Prostate gland (tissue), 2 donors: ENCODE data around the gene MPHOSPH9. TPM values are rescaled to one million over a fixed set of nuclear protein-coding genes. Genes with fewer than 3 reads are reported as not detected.

ENCODE experiments used
- DNase-seq: peaks from one replicate; pipeline ENCODE4 v3.0.0-alpha.2; 2019; ENCODE audit warnings: low spot score
- H3K27ac ChIP-seq, 2 donors: fragments of 200-600 bp; sonication (generic); 2 replicates each; pipeline ENCODE4 v1.5.1; 2017 to 2019
- H3K27me3 ChIP-seq: fragments of 200-600 bp; sonication (generic); replicated peaks from 2 replicates; pipeline ENCODE4 v1.5.1; 2019; ENCODE audit not compliant: insufficient read depth
- H3K36me3 ChIP-seq, 2 donors: fragments of 200-600 bp; sonication (generic); 1 replicate in 1 of 2; 2 replicates in 1 of 2; pipeline versions ENCODE4 v1.5.1 to v1.8.1; 2017 to 2019
- H3K4me1 ChIP-seq: fragments of 200-600 bp; sonication (generic); replicated peaks from 2 replicates; pipeline ENCODE4 v1.5.1; 2019
- H3K4me3 ChIP-seq, 2 donors: fragments of 200-600 bp; sonication (generic); 2 replicates each; pipeline ENCODE4 v1.5.1; 2017 to 2019
- H3K9me3 ChIP-seq: fragments of 200-600 bp; sonication (generic); 2 replicates; pipeline ENCODE4 v1.5.1; 2017
- CTCF ChIP-seq, 4 experiments: fragments of 200-600 bp in 2 of 4; fragments of 450-650 bp in 2 of 4; sonication (generic) in 2 of 4; IDR thresholded peaks; 1 replicate in 3 of 4; 2 replicates in 1 of 4; pipeline ENCODE4 v1.5.1; 2016 to 2019; ENCODE audit warnings: antibody characterized with exemption in 4 of 4, mild to moderate bottlenecking in 2 of 4, moderate library complexity in 2 of 4
- POLR2A ChIP-seq: fragments of 450-650 bp; IDR thresholded peaks from one replicate; pipeline ENCODE4 v1.6.1; 2016; ENCODE audit warnings: antibody characterized with exemption, mild to moderate bottlenecking
- POLR2AphosphoS5 ChIP-seq: sonication (generic); formaldehyde crosslinking; IDR thresholded peaks from one replicate; pipeline ENCODE4 v1.6.1; 2017; ENCODE audit warnings: antibody characterized with exemption
- WGBS: methylation state at CpG from one replicate; pipeline ENCODE4 v1.1.5; 2018; 5-methylcytosine and 5-hydroxymethylcytosine counted together
- intact Hi-C: fragments of 100-400 bp; cut with DNase I; formaldehyde crosslinking; loops from one replicate; pipeline ENCODE4 v1.14.2; 2022
- total RNA-seq, 2 donors: library from RNA; depleted of rRNA; stranded (reverse); fragments of >200 nt; gene quantifications; one replicate each; pipeline ENCODE4 v1.1.0, GENCODE V29; 2016

Gene MPHOSPH9
- total RNA-seq, 2 donors from 2014 or later = 24.3 to 25.0 TPM

GRCh38 chr12:123119808-123120207, 113.1 kb downstream of the MPHOSPH9 start:
- intact Hi-C loops = no loop called here
- H3K36me3 ChIP-seq = no peaks in the 10 kb centered on the region
- no peak for DNase-seq
- H3K9me3 ChIP-seq = no peaks in the 10 kb centered on the region
- H3K4me1 ChIP-seq = no peaks in the 10 kb centered on the region
- no peaks in the 10 kb centered on the region for H3K27me3 ChIP-seq
- TF ChIP-seq POLR2AphosphoS5 = no peak
- no peak overlapping the region for H3K4me3 ChIP-seq
- no peak overlapping the region for H3K27ac ChIP-seq
- 92% methylated on average over 7 of the region's 7 CpGs for WGBS

- Histone ChIP-seq H3K36me3 (no peaks in the 10 kb centered on the region), H3K4me3 (no peak overlapping the region), H3K4me1 (no peaks in the 10 kb centered on the region), H3K27ac (no peak overlapping the region), H3K9me3 (no peaks in the 10 kb centered on the region), H3K27me3 (no peaks in the 10 kb centered on the region)
- 67% methylated on average over 8 of the region's 8 CpGs for WGBS
- intact Hi-C loops = no loop called here
- DNase-seq = no peak
- TF ChIP-seq POLR2A (no peak), CTCF (IDR thresholded peaks at IDR 0.05) (no peak), POLR2AphosphoS5 (no peak)
Observed at GRCh38 chr12:123118497-123118896, 114.4 kb downstream of the MPHOSPH9 start.

GRCh38 chr12:123115409-123116121, 117.4 kb downstream of the MPHOSPH9 start:
- H3K4me3 ChIP-seq = no peak overlapping the region
- TF ChIP-seq CTCF (IDR thresholded peaks at IDR 0.05) (no peak), POLR2A (no peak), POLR2AphosphoS5 (peak; percentile 71)
- no peaks in the 10 kb centered on the region for H3K27me3 ChIP-seq
- no peaks in the 10 kb centered on the region for H3K9me3 ChIP-seq
- intact Hi-C loops = no loop called here
- WGBS = 52% methylated on average over 8 of the region's 8 CpGs
- H3K36me3 ChIP-seq = no peaks in the 10 kb centered on the region
- no peak for DNase-seq
- H3K27ac ChIP-seq = peak overlapping the region; percentile 33 to 37
- H3K4me1 ChIP-seq = no peaks in the 10 kb centered on the region

GRCh38 chr12:123114304-123115083, 118.4 kb downstream of the MPHOSPH9 start:
- no peak for DNase-seq
- Histone ChIP-seq H3K4me1 (no peaks in the 10 kb centered on the region), H3K36me3 (no peaks in the 10 kb centered on the region), H3K27ac (peak overlapping the region; percentile 31 to 37), H3K9me3 (no peaks in the 10 kb centered on the region), H3K27me3 (no peaks in the 10 kb centered on the region), H3K4me3 (no peak overlapping the region)
- TF ChIP-seq POLR2AphosphoS5 = no peak
- TF ChIP-seq POLR2A = no peak
- TF ChIP-seq CTCF (IDR thresholded peaks at IDR 0.05) = no peak
- WGBS = 80% methylated on average over 13 of the region's 13 CpGs
- intact Hi-C loops = no loop called here

GRCh38 chr12:123113026-123113425, 119.9 kb downstream of the MPHOSPH9 start:
- H3K36me3 ChIP-seq = no peaks in the 10 kb centered on the region
- intact Hi-C loops = no loop called here
- no peak overlapping the region for H3K27ac ChIP-seq
- no peak for DNase-seq
- H3K27me3 ChIP-seq = no peaks in the 10 kb centered on the region
- no peak overlapping the region for H3K4me3 ChIP-seq
- H3K4me1 ChIP-seq = no peaks in the 10 kb centered on the region
- H3K9me3 ChIP-seq = no peaks in the 10 kb centered on the region
- TF ChIP-seq CTCF (IDR thresholded peaks at IDR 0.05) = no peak
- TF ChIP-seq POLR2AphosphoS5 = no peak
- no peak for TF ChIP-seq POLR2A
- 40% methylated on average over 8 of the region's 8 CpGs for whole genome bisulfite sequencing
